ENCODE measurements around the gene ARAP1.

- TF ChIP-seq POLR2AphosphoS5 (IDR thresholded peaks at IDR 0.05; ENCODE audit: insufficient read depth, low read depth, low read length) = no peak
- TF ChIP-seq, protein P1, sequence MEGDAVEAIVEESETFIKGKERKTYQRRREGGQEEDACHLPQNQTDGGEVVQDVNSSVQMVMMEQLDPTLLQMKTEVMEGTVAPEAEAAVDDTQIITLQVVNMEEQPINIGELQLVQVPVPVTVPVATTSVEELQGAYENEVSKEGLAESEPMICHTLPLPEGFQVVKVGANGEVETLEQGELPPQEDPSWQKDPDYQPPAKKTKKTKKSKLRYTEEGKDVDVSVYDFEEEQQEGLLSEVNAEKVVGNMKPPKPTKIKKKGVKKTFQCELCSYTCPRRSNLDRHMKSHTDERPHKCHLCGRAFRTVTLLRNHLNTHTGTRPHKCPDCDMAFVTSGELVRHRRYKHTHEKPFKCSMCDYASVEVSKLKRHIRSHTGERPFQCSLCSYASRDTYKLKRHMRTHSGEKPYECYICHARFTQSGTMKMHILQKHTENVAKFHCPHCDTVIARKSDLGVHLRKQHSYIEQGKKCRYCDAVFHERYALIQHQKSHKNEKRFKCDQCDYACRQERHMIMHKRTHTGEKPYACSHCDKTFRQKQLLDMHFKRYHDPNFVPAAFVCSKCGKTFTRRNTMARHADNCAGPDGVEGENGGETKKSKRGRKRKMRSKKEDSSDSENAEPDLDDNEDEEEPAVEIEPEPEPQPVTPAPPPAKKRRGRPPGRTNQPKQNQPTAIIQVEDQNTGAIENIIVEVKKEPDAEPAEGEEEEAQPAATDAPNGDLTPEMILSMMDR (IDR thresholded peaks at IDR 0.05; ENCODE audit: extremely low read depth in 1 of 2, insufficient read depth in 1 of 2, low read depth in 1 of 2, low read length in 2 of 2) = no peak
These were observed 15.2 kb upstream of the ARAP1 start for GRCh38 chr11:72767203-72768062.
